NCI-H748 (cell line): ENCODE results near the gene CDK8.

Source experiments
- DNase-seq: peaks from one replicate; lab custom pipeline; 2025; ENCODE audit not compliant: unreplicated experiment; lab: John Stamatoyannopoulos, UW

Gene CDK8

GRCh38 chr13:26436914-26437313, 183.0 kb downstream of the CDK8 start:
- no peak for DNase-seq

- no peak for DNase-seq
Observed at GRCh38 chr13:26440111-26440510, 186.2 kb downstream of the CDK8 start.

GRCh38 chr13:26441476-26441875, 187.5 kb downstream of the CDK8 start:
- DNase-seq, result no peak

DNA sequence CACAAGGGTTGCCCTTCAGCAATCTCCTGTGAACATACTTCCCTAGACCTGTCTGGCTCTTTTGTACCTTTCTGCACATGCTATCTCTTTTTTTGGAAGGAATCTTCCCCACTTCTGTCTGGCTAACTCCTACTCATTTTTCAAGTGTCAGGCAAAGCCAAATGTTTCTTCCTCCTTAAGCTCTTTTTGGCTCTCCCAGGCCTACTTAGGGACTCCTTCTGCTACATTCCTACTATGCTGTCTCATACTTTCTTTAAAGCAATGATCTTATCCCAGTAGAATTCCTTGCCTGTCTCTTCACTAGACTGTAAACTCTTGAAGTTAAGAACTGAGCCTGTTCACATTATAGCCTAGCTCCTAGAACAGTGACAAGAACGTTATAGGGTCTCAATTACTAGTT, 188.6 kb downstream of the CDK8 start:
- no peak for DNase-seq

DNA sequence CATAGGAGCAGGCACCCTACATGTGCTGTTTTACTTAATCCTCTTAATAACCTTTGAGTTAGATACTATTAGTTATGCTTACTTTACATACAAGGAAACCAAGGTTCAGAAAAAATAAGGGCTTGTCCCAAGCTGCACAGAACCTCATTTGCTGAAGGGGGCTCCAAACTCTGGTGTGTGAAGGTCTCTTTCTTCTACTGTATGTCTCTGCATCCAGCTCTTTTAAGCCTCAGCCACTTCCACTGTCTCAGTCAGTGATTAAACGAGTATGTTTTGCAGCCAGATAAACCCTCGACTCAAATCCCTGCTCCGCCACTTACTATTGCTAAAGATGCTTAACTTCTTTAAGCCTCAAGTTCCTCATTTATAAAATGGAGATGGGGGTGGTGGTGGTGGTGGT, 191.2 kb downstream of the CDK8 start:
- no peak for DNase-seq

DNA sequence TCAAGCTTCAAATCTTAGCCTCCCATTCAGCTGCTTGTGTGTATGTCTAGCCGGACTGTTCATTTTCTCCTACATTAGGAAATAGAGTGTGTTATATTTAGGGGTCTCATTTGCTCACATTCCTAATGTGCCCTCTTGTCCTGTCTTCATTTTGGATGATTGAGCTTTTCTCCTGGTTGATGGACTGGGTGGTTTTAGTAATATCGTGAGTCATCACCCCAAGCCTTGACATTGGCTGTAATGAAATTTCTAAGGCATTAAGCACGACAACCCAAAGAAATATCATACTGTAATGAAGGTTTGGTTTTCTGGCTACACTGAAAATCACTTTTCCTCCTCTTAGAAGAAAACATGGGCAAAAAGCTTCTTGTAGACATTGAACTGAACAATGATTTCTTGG, 192.8 kb downstream of the CDK8 start:
- DNase-seq, result no peak

DNA sequence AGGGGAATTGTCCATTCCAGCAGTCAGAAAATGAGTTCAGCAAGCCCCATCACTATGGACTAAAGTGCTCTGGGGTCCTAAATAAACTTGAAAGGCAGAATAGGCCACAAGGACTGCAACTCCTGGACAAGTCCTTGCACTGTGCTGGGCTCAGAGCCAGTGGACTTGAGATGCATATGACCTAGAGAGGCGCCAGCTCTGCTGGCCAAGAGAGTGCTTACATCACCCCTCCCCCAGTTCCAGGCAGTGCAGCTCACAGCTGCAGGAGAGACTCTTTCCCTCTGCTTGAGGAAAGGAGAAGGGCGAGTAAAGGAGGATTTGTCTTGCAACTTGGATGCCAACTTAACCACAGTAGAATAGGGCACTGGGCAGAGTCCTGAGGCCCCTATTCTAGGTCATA, 194.1 kb downstream of the CDK8 start:
- no peak for DNase-seq

- no peak for DNase-seq
Observed at GRCh38 chr13:26449063-26449848, 195.3 kb downstream of the CDK8 start.
